ENCODE results near the gene USH1G. TPM values are rescaled to one million over a fixed set of nuclear protein-coding genes. Genes with fewer than 3 reads are reported as not detected.
A peak's percentile ranks its signal among the peaks of the same experiment; 100 is the strongest.

The USH1G gene
- total and polyA plus RNA-seq, 2 of the 13 experiments (the other 11 are each of a cell fraction or from before 2014, with no cell fraction given) = 0.04 TPM; not detected in 1

DNA sequence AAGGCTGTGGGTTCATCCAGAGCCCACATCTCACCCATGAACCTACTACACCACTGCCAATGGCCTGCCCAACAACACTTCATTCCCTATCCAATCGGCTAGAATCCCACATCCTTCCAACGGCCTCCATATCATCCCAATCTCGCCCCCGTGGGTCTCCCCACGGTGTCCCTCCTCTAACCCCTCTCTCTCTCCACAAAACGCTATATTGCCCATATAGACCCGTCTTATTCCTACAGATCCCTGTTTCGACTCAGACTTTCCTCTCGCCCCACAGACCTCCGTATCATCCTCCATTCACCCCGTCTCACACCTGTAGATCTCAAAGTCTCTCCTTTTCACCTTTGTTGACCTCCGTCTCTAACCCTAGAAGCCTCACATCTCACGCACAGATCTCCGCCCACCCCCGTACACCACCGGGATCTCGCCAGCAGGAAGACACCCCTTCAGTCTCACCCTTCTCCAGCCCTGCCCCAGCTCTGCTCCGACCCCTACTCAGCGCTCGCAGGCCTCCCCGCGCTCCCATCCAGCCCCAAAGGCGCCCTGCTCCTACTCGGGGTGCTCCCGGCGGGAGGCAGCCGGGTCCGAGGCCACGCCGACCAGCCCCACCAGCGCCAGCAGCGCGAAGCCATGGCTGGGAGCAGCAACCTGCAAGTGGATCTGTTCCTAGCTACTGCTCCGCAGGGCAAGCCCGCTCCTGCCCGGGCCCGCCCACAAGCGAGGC is 50.6 kb downstream of the USH1G start, which contains the start of gene FDXR (continued):
- TF ChIP-seq ZMAT3 (CRISPR knock-in tag; conservative IDR thresholded peaks at IDR 0.05) (peak; percentile 82), ZNF749 (CRISPR knock-in tag; IDR thresholded peaks at IDR 0.05; ENCODE audit: borderline replicate concordance) (peak; percentile 39; the same call in 1 of the 2 replicates), ISX (CRISPR knock-in tag; conservative IDR thresholded peaks at IDR 0.05) (0 out of 2 replicates have a peak, but pooled peaks have one; percentile 71), ZNF556 (CRISPR knock-in tag; IDR thresholded peaks at IDR 0.05; ENCODE audit: borderline replicate concordance) (peak; percentile 80; the same call in 1 of the 2 replicates), BCL6 (CRISPR knock-in tag; IDR thresholded peaks at IDR 0.05) (peak; percentile 63), GABPB1 (CRISPR knock-in tag; IDR thresholded peaks at IDR 0.05) (peak; percentile 73; the same call in 1 of the 2 replicates), SNRNP70 (IDR thresholded peaks at IDR 0.05; ENCODE audit: low read depth, low read length) (no peak), MATR3 (CRISPR knock-in tag; IDR thresholded peaks at IDR 0.05) (peak; percentile 81; the same call in 1 of the 2 replicates), PITX1 (CRISPR knock-in tag; IDR thresholded peaks at IDR 0.05) (no peak; the same call in 1 of the 2 replicates), ZMYM3 (CRISPR knock-in tag; IDR thresholded peaks at IDR 0.05) (peak; percentile 63; the same call in 1 of the 2 replicates), JUNB (CRISPR knock-in tag; IDR thresholded peaks at IDR 0.05; ENCODE audit: borderline replicate concordance) (peak; percentile 76; the same call in 1 of the 2 replicates), ZNF496 (CRISPR knock-in tag; IDR thresholded peaks at IDR 0.05; ENCODE audit: insufficient replicate concordance) (no peak)
- TF ChIP-seq, protein P1, sequence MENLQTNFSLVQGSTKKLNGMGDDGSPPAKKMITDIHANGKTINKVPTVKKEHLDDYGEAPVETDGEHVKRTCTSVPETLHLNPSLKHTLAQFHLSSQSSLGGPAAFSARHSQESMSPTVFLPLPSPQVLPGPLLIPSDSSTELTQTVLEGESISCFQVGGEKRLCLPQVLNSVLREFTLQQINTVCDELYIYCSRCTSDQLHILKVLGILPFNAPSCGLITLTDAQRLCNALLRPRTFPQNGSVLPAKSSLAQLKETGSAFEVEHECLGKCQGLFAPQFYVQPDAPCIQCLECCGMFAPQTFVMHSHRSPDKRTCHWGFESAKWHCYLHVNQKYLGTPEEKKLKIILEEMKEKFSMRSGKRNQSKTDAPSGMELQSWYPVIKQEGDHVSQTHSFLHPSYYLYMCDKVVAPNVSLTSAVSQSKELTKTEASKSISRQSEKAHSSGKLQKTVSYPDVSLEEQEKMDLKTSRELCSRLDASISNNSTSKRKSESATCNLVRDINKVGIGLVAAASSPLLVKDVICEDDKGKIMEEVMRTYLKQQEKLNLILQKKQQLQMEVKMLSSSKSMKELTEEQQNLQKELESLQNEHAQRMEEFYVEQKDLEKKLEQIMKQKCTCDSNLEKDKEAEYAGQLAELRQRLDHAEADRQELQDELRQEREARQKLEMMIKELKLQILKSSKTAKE (CRISPR knock-in tag; IDR thresholded peaks at IDR 0.05; ENCODE audit: borderline replicate concordance) = no peak
- TF ChIP-seq, protein P2, sequence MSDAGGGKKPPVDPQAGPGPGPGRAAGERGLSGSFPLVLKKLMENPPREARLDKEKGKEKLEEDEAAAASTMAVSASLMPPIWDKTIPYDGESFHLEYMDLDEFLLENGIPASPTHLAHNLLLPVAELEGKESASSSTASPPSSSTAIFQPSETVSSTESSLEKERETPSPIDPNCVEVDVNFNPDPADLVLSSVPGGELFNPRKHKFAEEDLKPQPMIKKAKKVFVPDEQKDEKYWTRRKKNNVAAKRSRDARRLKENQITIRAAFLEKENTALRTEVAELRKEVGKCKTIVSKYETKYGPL (CRISPR knock-in tag; IDR thresholded peaks at IDR 0.05) = peak; percentile 58; the same call in 1 of the 2 replicates
- TF ChIP-seq, protein P3, sequence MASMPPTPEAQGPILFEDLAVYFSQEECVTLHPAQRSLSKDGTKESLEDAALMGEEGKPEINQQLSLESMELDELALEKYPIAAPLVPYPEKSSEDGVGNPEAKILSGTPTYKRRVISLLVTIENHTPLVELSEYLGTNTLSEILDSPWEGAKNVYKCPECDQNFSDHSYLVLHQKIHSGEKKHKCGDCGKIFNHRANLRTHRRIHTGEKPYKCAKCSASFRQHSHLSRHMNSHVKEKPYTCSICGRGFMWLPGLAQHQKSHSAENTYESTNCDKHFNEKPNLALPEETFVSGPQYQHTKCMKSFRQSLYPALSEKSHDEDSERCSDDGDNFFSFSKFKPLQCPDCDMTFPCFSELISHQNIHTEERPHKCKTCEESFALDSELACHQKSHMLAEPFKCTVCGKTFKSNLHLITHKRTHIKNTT (CRISPR knock-in tag; IDR thresholded peaks at IDR 0.05) = peak; percentile 90; the same call in 1 of the 2 replicates
- TF ChIP-seq, protein P4, sequence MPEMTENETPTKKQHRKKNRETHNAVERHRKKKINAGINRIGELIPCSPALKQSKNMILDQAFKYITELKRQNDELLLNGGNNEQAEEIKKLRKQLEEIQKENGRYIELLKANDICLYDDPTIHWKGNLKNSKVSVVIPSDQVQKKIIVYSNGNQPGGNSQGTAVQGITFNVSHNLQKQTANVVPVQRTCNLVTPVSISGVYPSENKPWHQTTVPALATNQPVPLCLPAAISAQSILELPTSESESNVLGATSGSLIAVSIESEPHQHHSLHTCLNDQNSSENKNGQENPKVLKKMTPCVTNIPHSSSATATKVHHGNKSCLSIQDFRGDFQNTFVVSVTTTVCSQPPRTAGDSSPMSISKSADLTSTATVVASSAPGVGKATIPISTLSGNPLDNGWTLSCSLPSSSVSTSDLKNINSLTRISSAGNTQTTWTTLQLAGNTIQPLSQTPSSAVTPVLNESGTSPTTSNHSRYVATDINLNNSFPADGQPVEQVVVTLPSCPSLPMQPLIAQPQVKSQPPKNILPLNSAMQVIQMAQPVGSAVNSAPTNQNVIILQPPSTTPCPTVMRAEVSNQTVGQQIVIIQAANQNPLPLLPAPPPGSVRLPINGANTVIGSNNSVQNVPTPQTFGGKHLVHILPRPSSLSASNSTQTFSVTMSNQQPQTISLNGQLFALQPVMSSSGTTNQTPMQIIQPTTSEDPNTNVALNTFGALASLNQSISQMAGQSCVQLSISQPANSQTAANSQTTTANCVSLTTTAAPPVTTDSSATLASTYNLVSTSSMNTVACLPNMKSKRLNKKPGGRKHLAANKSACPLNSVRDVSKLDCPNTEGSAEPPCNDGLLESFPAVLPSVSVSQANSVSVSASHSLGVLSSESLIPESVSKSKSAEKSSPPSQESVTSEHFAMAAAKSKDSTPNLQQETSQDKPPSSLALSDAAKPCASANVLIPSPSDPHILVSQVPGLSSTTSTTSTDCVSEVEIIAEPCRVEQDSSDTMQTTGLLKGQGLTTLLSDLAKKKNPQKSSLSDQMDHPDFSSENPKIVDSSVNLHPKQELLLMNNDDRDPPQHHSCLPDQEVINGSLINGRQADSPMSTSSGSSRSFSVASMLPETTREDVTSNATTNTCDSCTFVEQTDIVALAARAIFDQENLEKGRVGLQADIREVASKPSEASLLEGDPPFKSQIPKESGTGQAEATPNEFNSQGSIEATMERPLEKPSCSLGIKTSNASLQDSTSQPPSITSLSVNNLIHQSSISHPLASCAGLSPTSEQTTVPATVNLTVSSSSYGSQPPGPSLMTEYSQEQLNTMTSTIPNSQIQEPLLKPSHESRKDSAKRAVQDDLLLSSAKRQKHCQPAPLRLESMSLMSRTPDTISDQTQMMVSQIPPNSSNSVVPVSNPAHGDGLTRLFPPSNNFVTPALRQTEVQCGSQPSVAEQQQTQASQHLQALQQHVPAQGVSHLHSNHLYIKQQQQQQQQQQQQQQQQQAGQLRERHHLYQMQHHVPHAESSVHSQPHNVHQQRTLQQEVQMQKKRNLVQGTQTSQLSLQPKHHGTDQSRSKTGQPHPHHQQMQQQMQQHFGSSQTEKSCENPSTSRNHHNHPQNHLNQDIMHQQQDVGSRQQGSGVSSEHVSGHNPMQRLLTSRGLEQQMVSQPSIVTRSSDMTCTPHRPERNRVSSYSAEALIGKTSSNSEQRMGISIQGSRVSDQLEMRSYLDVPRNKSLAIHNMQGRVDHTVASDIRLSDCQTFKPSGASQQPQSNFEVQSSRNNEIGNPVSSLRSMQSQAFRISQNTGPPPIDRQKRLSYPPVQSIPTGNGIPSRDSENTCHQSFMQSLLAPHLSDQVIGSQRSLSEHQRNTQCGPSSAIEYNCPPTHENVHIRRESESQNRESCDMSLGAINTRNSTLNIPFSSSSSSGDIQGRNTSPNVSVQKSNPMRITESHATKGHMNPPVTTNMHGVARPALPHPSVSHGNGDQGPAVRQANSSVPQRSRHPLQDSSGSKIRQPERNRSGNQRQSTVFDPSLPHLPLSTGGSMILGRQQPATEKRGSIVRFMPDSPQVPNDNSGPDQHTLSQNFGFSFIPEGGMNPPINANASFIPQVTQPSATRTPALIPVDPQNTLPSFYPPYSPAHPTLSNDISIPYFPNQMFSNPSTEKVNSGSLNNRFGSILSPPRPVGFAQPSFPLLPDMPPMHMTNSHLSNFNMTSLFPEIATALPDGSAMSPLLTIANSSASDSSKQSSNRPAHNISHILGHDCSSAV (CRISPR knock-in tag; IDR thresholded peaks at IDR 0.05; ENCODE audit: borderline replicate concordance) = no peak

Measured in HepG2 (cell line).